H1 (cell line): Measurements from ENCODE around the gene CCDC88C. TPM values are rescaled to one million over a fixed set of nuclear protein-coding genes. Genes with fewer than 3 reads are reported as not detected.

Source experiments
- CTCF ChIA-PET: fragments of 300-600 bp; sonication (Branson Sonifier 250); formaldehyde crosslinking; loops from one replicate; lab custom pipeline; 2021; ENCODE audit not compliant: partially characterized antibody; lab: Charles Lee
- POLR2A ChIA-PET: fragments of 300-600 bp; sonication (Branson Sonifier 250); formaldehyde crosslinking; loops from one replicate; lab custom pipeline; 2021; ENCODE audit warnings: inconsistent platforms; ENCODE audit not compliant: partially characterized antibody; lab: Charles Lee
- DNase-seq, 2 experiments: peaks; one replicate each; pipeline versions ENCODE4 v3.0.0 to v3.0.0-alpha.2; 2010 to 2022; ENCODE audit warnings: low spot score in 2 of 2, low read depth in 1 of 2, mixed read lengths in 1 of 2
- FAIRE-seq: peaks from 2 replicates; lab custom pipeline; 2011; peaks lifted over from hg19 to GRCh38; lab: Jason Lieb, UNC
- H2AFZ ChIP-seq: 2 replicates; pipeline ENCODE4 v1.8.1; 2012; ENCODE audit warnings: low read length, inconsistent platforms
- H2AK5ac ChIP-seq: 2 replicates; pipeline ENCODE4 v1.6.1; 2013; ENCODE audit warnings: low read depth, low read length
- H2BK120ac ChIP-seq: replicated peaks from 2 replicates; pipeline ENCODE3; 2013; ENCODE audit warnings: low read depth, low read length, inconsistent platforms
- H2BK12ac ChIP-seq: 2 replicates; pipeline ENCODE4 v1.6.1; 2013; ENCODE audit warnings: low read depth, low read length
- H2BK15ac ChIP-seq: 2 replicates; pipeline ENCODE4 v1.6.1; 2013; ENCODE audit warnings: low read length
- H2BK20ac ChIP-seq: 2 replicates; pipeline ENCODE4 v1.6.1; 2013; ENCODE audit warnings: low read length
- H2BK5ac ChIP-seq: 2 replicates; pipeline ENCODE4 v1.6.1; 2013; ENCODE audit warnings: low read depth, low read length
- H3K14ac ChIP-seq: 2 replicates; pipeline ENCODE4 v1.6.1; 2013; ENCODE audit warnings: inconsistent platforms; ENCODE audit not compliant: insufficient read length
- H3K18ac ChIP-seq: 2 replicates; pipeline ENCODE4 v1.6.1; 2013; ENCODE audit warnings: low read length; ENCODE audit errors: extremely low read depth
- H3K23ac ChIP-seq: 2 replicates; pipeline ENCODE4 v1.6.1; 2013; ENCODE audit warnings: inconsistent platforms; ENCODE audit not compliant: insufficient read length
- H3K23me2 ChIP-seq: 2 replicates; pipeline ENCODE4 v1.6.1; 2013; ENCODE audit warnings: low read depth, low read length
- H3K27ac ChIP-seq: 2 replicates; pipeline ENCODE4 v1.6.1; 2011; ENCODE audit warnings: low read depth, low read length, inconsistent platforms
- H3K27me3 ChIP-seq, 4 experiments: replicated peaks in 1 of 4; 1 replicate in 1 of 4; 2 replicates in 3 of 4; pipeline versions ENCODE4 v1.6.1 to v1.8.1; 2011 to 2013; ENCODE audit warnings: low read length in 3 of 4, mild to moderate bottlenecking in 3 of 4, inconsistent platforms in 2 of 4, mixed read lengths in 2 of 4, moderate library complexity in 1 of 4; ENCODE audit not compliant: control insufficient read depth in 3 of 4, insufficient read depth in 3 of 4; ENCODE audit errors: extremely low read depth in 1 of 4
- H3K36me3 ChIP-seq, 4 experiments: 2 replicates each; pipeline versions ENCODE4 v1.6.1 to v1.8.1; 2011 to 2013; ENCODE audit warnings: mild to moderate bottlenecking in 4 of 4, low read length in 3 of 4, moderate library complexity in 2 of 4, control low read depth in 1 of 4, inconsistent platforms in 1 of 4; ENCODE audit not compliant: insufficient read depth in 4 of 4, control insufficient read depth in 2 of 4
- H3K4ac ChIP-seq: replicated peaks from 2 replicates; pipeline ENCODE3; 2013; ENCODE audit warnings: low read length, low read depth, mixed read lengths, inconsistent platforms; ENCODE audit not compliant: insufficient read length
- H3K4me1 ChIP-seq, 4 experiments: replicated peaks in 1 of 4; 1 replicate in 1 of 4; 2 replicates in 3 of 4; pipeline versions ENCODE4 v1.6.1 to v1.8.1; 2011 to 2013; ENCODE audit warnings: low read length in 3 of 4, inconsistent platforms in 2 of 4, mixed read lengths in 1 of 4; ENCODE audit not compliant: insufficient read depth in 4 of 4, control insufficient read depth in 3 of 4
- H3K4me2 ChIP-seq, 2 experiments: 2 replicates each; pipeline versions ENCODE4 v1.6.1 to v1.8.1; 2011 to 2013; ENCODE audit warnings: low read depth in 2 of 2, low read length in 2 of 2, control low read depth in 1 of 2, inconsistent platforms in 1 of 2, mild to moderate bottlenecking in 1 of 2; ENCODE audit not compliant: insufficient read depth in 1 of 2
- H3K4me3 ChIP-seq, 4 experiments: fragments of 200-600, 300-600 bp in 1 of 4; sonication (generic), shearing (Covaris generic), sonication (Bioruptor Twin) in 1 of 4; 2 replicates each; pipeline versions ENCODE4 v1.5.1 to v1.8.1; 2011 to 2016; ENCODE audit warnings: low read length in 4 of 4, low read depth in 3 of 4, control low read depth in 2 of 4, inconsistent platforms in 2 of 4, mild to moderate bottlenecking in 2 of 4, mixed read lengths in 1 of 4, moderate library complexity in 1 of 4; ENCODE audit not compliant: insufficient read depth in 2 of 4; ENCODE audit errors: extremely low read depth in 1 of 4
- H3K56ac ChIP-seq: replicated peaks from 2 replicates; pipeline ENCODE3; 2013; ENCODE audit warnings: low read depth, mild to moderate bottlenecking, mixed read lengths, low read length, inconsistent platforms; ENCODE audit not compliant: insufficient read length
- H3K79me1 ChIP-seq: 2 replicates; pipeline ENCODE4 v1.6.1; 2013; ENCODE audit warnings: low read depth, low read length, control low read depth
- H3K79me2 ChIP-seq, 2 experiments: 2 replicates each; pipeline versions ENCODE4 v1.6.1 to v1.8.1; 2012 to 2013; ENCODE audit warnings: low read length in 2 of 2, mild to moderate bottlenecking in 2 of 2, inconsistent platforms in 1 of 2; ENCODE audit not compliant: insufficient read depth in 2 of 2, control insufficient read depth in 1 of 2
- H3K9ac ChIP-seq, 4 experiments: replicated peaks in 1 of 4; 1 replicate in 1 of 4; 2 replicates in 3 of 4; pipeline versions ENCODE4 v1.6.1 to v1.8.1; 2011 to 2013; ENCODE audit warnings: low read depth in 3 of 4, low read length in 3 of 4, control low read depth in 2 of 4, mild to moderate bottlenecking in 2 of 4, moderate library complexity in 2 of 4, inconsistent platforms in 1 of 4; ENCODE audit errors: extremely low read depth in 1 of 4
- H3K9me3 ChIP-seq, 2 experiments: 2 replicates each; pipeline versions ENCODE4 v1.6.1 to v1.8.1; 2012 to 2013; ENCODE audit warnings: mild to moderate bottlenecking in 2 of 2, moderate library complexity in 2 of 2, control low read depth in 1 of 2, inconsistent platforms in 1 of 2, low read depth in 1 of 2, low read length in 1 of 2, mixed read lengths in 1 of 2; ENCODE audit not compliant: insufficient read depth in 2 of 2
- H4K20me1 ChIP-seq, 2 experiments: replicated peaks in 1 of 2; 2 replicates each; pipeline versions ENCODE3 to v1.8.1; 2011 to 2013; ENCODE audit warnings: inconsistent platforms in 2 of 2, low read length in 2 of 2, mild to moderate bottlenecking in 1 of 2; ENCODE audit not compliant: insufficient read depth in 2 of 2, control insufficient read depth in 1 of 2
- H4K5ac ChIP-seq: 2 replicates; pipeline ENCODE4 v1.6.1; 2013; ENCODE audit warnings: low read length, low read depth, mixed read lengths, inconsistent platforms; ENCODE audit not compliant: insufficient read length
- H4K8ac ChIP-seq: 2 replicates; pipeline ENCODE4 v1.8.0; 2013; ENCODE audit warnings: mild to moderate bottlenecking, moderate library complexity, low read length, inconsistent platforms; ENCODE audit not compliant: insufficient read depth; ENCODE audit errors: extremely low read depth
- H4K91ac ChIP-seq: replicated peaks from 2 replicates; pipeline ENCODE3; 2013; ENCODE audit warnings: low read length, mixed read lengths, inconsistent platforms; ENCODE audit not compliant: insufficient read length
- BCL11A ChIP-seq, 2 experiments: IDR thresholded peaks; one replicate each; pipeline ENCODE4 v1.6.1; 2011; ENCODE audit warnings: low read depth in 2 of 2, low read length in 2 of 2, mild to moderate bottlenecking in 2 of 2
- BRCA1 ChIP-seq: IDR thresholded peaks from 2 replicates; pipeline ENCODE4 v1.6.1; 2012; ENCODE audit warnings: low read depth, low read length, improper control_type of control experiment
- CEBPB ChIP-seq: IDR thresholded peaks from 2 replicates; pipeline ENCODE4 v1.6.1; 2012; ENCODE audit warnings: low read depth, low read length
- EP300 ChIP-seq, 2 experiments: IDR thresholded peaks; 1 replicate in 1 of 2; 2 replicates in 1 of 2; pipeline ENCODE4 v1.6.1; 2011 to 2012; ENCODE audit warnings: low read depth in 2 of 2, low read length in 2 of 2, mild to moderate bottlenecking in 2 of 2, borderline replicate concordance in 1 of 2, inconsistent platforms in 1 of 2, moderate library complexity in 1 of 2
- HDAC2 ChIP-seq, 2 experiments: fragments of 300-600 bp in 1 of 2; sonication (generic) in 1 of 2; IDR thresholded peaks; 2 replicates each; pipeline ENCODE4 v1.6.1; 2011 to 2012; ENCODE audit warnings: low read depth in 2 of 2, low read length in 2 of 2, mild to moderate bottlenecking in 2 of 2, moderate library complexity in 2 of 2, borderline replicate concordance in 1 of 2, inconsistent platforms in 1 of 2
- MAFK ChIP-seq: IDR thresholded peaks from 2 replicates; pipeline ENCODE4 v1.6.1; 2012; ENCODE audit warnings: low read depth, mild to moderate bottlenecking, improper control_type of control experiment, low read length
- RNF2 ChIP-seq: fragments of 200-900, 300-1000 bp; sonication (generic); IDR thresholded peaks from 2 replicates; pipeline ENCODE4 v1.7.1; 2016; ENCODE audit warnings: borderline replicate concordance, low read depth, mild to moderate bottlenecking, antibody characterized with exemption, low read length; ENCODE audit not compliant: poor library complexity, severe bottlenecking; ENCODE audit errors: missing control alignments
- SIX5 ChIP-seq: IDR thresholded peaks from 2 replicates; pipeline ENCODE4 v1.6.1; 2011; ENCODE audit warnings: mild to moderate bottlenecking, low read depth, low read length
- SP2 ChIP-seq: IDR thresholded peaks from 2 replicates; pipeline ENCODE4 v1.6.1; 2012; ENCODE audit warnings: mild to moderate bottlenecking, low read length, inconsistent platforms
- SRF ChIP-seq: IDR thresholded peaks from 2 replicates; pipeline ENCODE4 v1.6.1; 2011; ENCODE audit warnings: mild to moderate bottlenecking, low read depth, low read length, moderate library complexity
- WGBS, 2 experiments: shearing (Covaris generic) in 1 of 2; methylation state at CpG; one replicate each; pipeline versions ENCODE4 v1.1.6 to v1.1.7; 2013 to 2015; ENCODE audit warnings: low lambda C conversion rate in 2 of 2, mixed read lengths in 2 of 2, inconsistent platforms in 1 of 2, low coverage in 1 of 2, missing lambda C conversion rate in 1 of 2; ENCODE audit not compliant: insufficient replicate concordance in 2 of 2, insufficient coverage in 1 of 2, insufficient read length in 1 of 2; ENCODE audit errors: extremely low coverage in 1 of 2, missing lambda C conversion rate in 1 of 2; 5-methylcytosine and 5-hydroxymethylcytosine counted together
- polyA plus RNA-seq, 7 experiments: library from polyadenylated mRNA; depleted of rRNA in 3 of 7; stranded (reverse) in 5 of 7; unstranded in 2 of 7; fragments of >200 nt in 5 of 7; fragments of 200-250 nt in 2 of 7; gene quantifications; 1 replicate in 5 of 7; 2 replicates in 1 of 7; 4 replicates in 1 of 7; pipeline versions ENCODE4 v1.2.1 to v1.2.3, GENCODE V29; 2011 to 2013; ENCODE audit warnings: missing spikeins in 2 of 7, mixed read lengths in 2 of 7
- total RNA-seq: library from RNA; stranded (reverse); fragmentation: NEBNext Ultra II Directional; extraction: Animal tissue kit (Norgen Biotek cat#: 25700); gene quantifications from 2 replicates; pipeline ENCODE4 v1.2.1, GENCODE V29; 2021

The CCDC88C gene
- total and polyA plus RNA-seq, 2 of the 8 experiments (the other 6 are each of a cell fraction or from before 2014, with no cell fraction given): 10.3 to 57.7 TPM

DNA sequence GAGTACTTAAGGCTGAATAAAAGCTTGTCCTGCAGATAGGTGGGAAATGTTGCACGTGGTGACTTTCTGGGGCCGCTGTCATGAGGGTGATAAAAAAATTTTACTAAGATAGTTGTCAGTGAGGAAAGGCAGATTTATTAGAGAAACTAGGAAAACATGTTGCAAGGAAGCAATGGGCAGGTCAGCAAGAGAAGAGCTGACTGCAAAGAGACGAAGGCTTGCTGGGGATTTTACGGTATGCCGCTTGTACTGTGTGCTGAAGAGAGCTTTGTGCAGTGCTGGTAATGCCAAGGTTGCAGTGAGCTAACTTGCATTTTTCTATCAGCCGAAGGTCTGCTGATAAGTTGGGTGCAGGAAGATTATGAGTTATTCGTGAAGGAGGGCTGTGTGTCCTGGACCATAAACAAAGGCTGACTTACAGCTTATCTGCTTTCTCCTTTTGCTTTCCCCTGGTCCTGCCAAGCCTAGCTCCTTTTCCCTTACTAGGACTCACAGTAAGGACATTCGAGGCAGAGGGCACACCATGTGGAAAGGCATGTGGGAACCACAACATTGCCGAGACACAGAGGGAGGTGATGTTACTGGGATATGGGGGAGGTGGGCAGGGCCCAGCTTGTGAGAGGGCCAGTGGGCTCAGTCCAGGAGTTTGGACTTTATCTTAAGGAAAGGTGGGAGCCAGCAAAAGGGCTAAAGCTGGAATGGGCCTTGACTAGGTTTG lies 7.4 kb upstream of the CCDC88C start:
- H3K79me2 ChIP-seq: no peaks in the 10 kb centered on the region
- H3K9ac ChIP-seq: no peak overlapping the region
- no peak overlapping the region for H3K27ac ChIP-seq
- H3K4me3 ChIP-seq: no peak overlapping the region
- no peak overlapping the region for H4K8ac ChIP-seq
- no peak overlapping the region for H2BK120ac ChIP-seq
- H2AK5ac ChIP-seq: no peak overlapping the region
- DNase-seq: no peak
- no peak overlapping the region for H4K5ac ChIP-seq
- H2BK5ac ChIP-seq: no peak overlapping the region
- TF ChIP-seq BRCA1: no peak
- no peak for TF ChIP-seq RNF2
- no peak for TF ChIP-seq BCL11A (IDR thresholded peaks at IDR 0.05; ENCODE audit: low read depth in 2 of 2, low read length in 2 of 2)
- TF ChIP-seq SP2: no peak
- TF ChIP-seq SIX5: no peak
- TF ChIP-seq SRF: no peak
- no peak for TF ChIP-seq CEBPB
- TF ChIP-seq HDAC2 (IDR thresholded peaks at IDR 0.05; ENCODE audit: borderline replicate concordance in 1 of 2, low read depth in 2 of 2, low read length in 2 of 2): no peak
- TF ChIP-seq MAFK: no peak
- TF ChIP-seq EP300 (IDR thresholded peaks at IDR 0.05; ENCODE audit: borderline replicate concordance in 1 of 2, low read depth in 2 of 2, low read length in 2 of 2): no peak
- no peak for FAIRE-seq
- H2AFZ ChIP-seq: no peak overlapping the region
- WGBS, 2 experiments: 91% methylated on average over 9 of the region's 9 CpGs; no CpG with 5 or more reads in 1 of the 2 experiments
- no peak overlapping the region for H3K56ac ChIP-seq
- no peak overlapping the region for H2BK12ac ChIP-seq
- no peak overlapping the region for H3K23ac ChIP-seq
- ChIA-PET POLR2A (interaction anchor here (1.1 kb wide), 1 partner anchor 9 kb away, joined by 3 read pairs; no protein-coding TSS in a partner anchor), CTCF (interaction anchor here (0.9 to 2.6 kb wide), 7 partner anchors 10 to 492 kb away, joined by 3 to 16 read pairs (median 5); no protein-coding TSS in a partner anchor)
- no peak overlapping the region for H3K18ac ChIP-seq
- no peak overlapping the region for H3K4ac ChIP-seq
- H3K14ac ChIP-seq: no peak overlapping the region
- no peak overlapping the region for H3K4me2 ChIP-seq
- no peaks in the 10 kb centered on the region for H3K27me3 ChIP-seq
- no peaks in the 10 kb centered on the region for H3K79me1 ChIP-seq
- H2BK15ac ChIP-seq: no peak overlapping the region
- no peak overlapping the region for H2BK20ac ChIP-seq
- peaks cover 0 to 4% of the 10 kb centered on the region in 2 experiments; a peak in 1 of 4 replicates for H3K9me3 ChIP-seq
- H4K20me1 ChIP-seq: no peaks in the 10 kb centered on the region
- no peak overlapping the region for H4K91ac ChIP-seq
- H3K36me3 ChIP-seq: no peaks in the 10 kb centered on the region
- H3K23me2 ChIP-seq: no peaks in the 10 kb centered on the region
- H3K4me1 ChIP-seq: no peaks in the 10 kb centered on the region
